Vagina (tissue), 2 donors: ENCODE results near the gene GRK3.

Source experiments
- CTCF ChIP-seq, 3 experiments: fragments of 450-650 bp in 2 of 3; fragments of 200-600 bp in 1 of 3; sonication (generic) in 1 of 3; IDR thresholded peaks; one replicate each; pipeline ENCODE4 v1.5.1; 2017 to 2019; ENCODE audit warnings: antibody characterized with exemption in 3 of 3, mild to moderate bottlenecking in 2 of 3, moderate library complexity in 2 of 3
- POLR2A ChIP-seq, 2 donors: fragments of 450-650 bp; IDR thresholded peaks; one replicate each; pipeline ENCODE4 v1.6.1; 2017; ENCODE audit warnings: antibody characterized with exemption in 2 of 2, mild to moderate bottlenecking in 2 of 2, moderate library complexity in 2 of 2
- POLR2AphosphoS5 ChIP-seq, 2 donors: sonication (generic); formaldehyde crosslinking; IDR thresholded peaks; one replicate each; pipeline ENCODE4 v1.9.0; 2017; ENCODE audit warnings: antibody characterized with exemption in 2 of 2, mild to moderate bottlenecking in 2 of 2, low read depth in 1 of 2; ENCODE audit not compliant: insufficient read depth in 1 of 2

- TF ChIP-seq POLR2A (IDR thresholded peaks at IDR 0.05) (no peak), POLR2AphosphoS5 (IDR thresholded peaks at IDR 0.05; ENCODE audit: insufficient read depth in 1 of 2, low read depth in 1 of 2) (no peak), CTCF (IDR thresholded peaks at IDR 0.05) (no peak)
These were observed 62.1 kb downstream of the GRK3 start for GRCh38 chr22:25626624-25626990.
